ENCODE results near the gene WLS. TPM values are rescaled to one million over a fixed set of nuclear protein-coding genes. Genes with fewer than 3 reads are reported as not detected.

The WLS gene
- not detected in 2 replicates for total RNA-seq (2013; cell fraction: nucleolus; rRNA removed)
- total RNA-seq (2014; rRNA removed) (not detected in 2 replicates), total RNA-seq (2014; rRNA removed; fragmentation: Illumina TruSeq; extraction: Trizol) (not detected in 2 replicates), total RNA-seq (2021) (0.35 and 0.36 TPM in 2 replicates), polyA plus RNA-seq (2011; rRNA removed) (0.04 and 0.06 TPM in 2 replicates), polyA plus RNA-seq (2014; fragmentation: Illumina TruSeq; extraction: Trizol) (not detected in 2 replicates), polyA plus RNA-seq (2014; fragmentation: Nextera tagmentation; extraction: Ambion mirVana) (not detected), polyA plus RNA-seq (2014; rRNA removed) (0.11 TPM in 1 of 2 replicates, not detected in the other), polyA plus RNA-seq (2016; fragmentation: Nextera tagmentation; extraction: Ambion mirVana) (not detected), polyA minus RNA-seq (2011; rRNA and poly(A)+ RNA removed) (not detected in 2 replicates), Bru-seq, nascent RNA (percentile 8 among the genes with signal in this experiment), BruChase-seq, experiment 1, labeled RNA remaining after a 6-hour chase (percentile 7 among the genes with signal in this experiment), BruChase-seq, experiment 2, labeled RNA remaining after a 2-hour chase (percentile 7 among the genes with signal in this experiment)
- not detected for polyA plus RNA-seq (2011; ENCODE audit: low read depth)
- 0.10 TPM in 1 of 2 replicates, not detected in the other for polyA plus RNA-seq (2011; cell fraction: cytosol; rRNA removed)
- polyA plus RNA-seq (2011; cell fraction: nucleus; rRNA removed), result 0.31 TPM in 1 of 2 replicates, not detected in the other
- 0.18 TPM in 1 of 2 replicates, not detected in the other for polyA plus RNA-seq (2012)
- 1.5 TPM in 1 of 2 replicates, not detected in the other for polyA minus RNA-seq (2011; cell fraction: cytosol; rRNA and poly(A)+ RNA removed)
- polyA minus RNA-seq (2011; cell fraction: nucleus; rRNA and poly(A)+ RNA removed), result 0.29 TPM in 1 of 2 replicates, not detected in the other
- long read RNA-seq, experiment 1, result 0 reads
- long read RNA-seq, experiment 2, partial matches to known transcripts, result 0 of 1 reads
- long read RNA-seq, experiment 2, other reads (novel, unspliced or antisense), result 1 of 1 reads

DNA sequence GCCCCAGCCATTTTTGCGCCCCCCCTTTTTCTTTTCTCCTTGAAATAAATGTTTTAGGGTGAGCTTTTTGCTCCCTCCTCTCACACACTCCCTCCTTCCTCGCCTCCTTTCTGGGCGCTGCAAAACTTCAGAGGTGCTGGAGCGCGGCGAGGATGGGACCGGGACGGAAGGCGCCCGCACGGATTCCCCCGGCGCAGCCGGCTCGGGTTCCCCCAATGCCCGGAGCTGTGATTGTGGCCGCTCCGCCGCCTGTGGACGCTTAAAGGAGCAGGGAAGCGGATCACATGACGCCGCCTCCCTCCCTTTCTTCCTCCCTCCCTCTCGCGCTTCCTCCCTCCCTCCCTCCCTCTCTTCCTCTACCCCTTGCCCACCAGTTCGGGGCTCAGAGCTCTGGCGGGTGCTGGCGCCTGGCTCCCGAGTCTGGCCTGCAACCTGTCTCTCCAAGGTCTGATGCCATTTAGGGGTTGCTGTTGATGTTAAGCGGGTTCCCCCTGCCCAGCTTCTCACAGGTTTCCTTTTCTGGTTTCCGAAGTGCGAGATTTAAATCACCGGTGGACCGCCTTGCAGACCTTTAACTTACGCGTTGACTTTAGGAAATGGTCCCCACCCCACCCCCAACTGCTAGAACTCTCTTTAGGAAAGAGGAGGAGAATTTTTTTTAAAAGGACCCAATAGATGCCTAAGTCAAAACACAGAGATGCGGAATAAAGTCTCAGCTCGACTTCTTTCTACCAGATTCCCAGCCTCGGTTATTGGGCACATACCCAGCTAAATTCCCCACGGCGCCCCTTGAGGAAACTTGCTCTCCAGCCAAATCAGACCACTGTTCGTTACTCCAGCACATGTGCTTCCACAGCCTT lies at the start of gene WLS:
WLS (minus strand) TSS at position 235 of the 860 bp plus-strand sequence; CDS start at position 11, 224 bp downstream.
- H3K27ac ChIP-seq (ENCODE audit: control insufficient read depth, insufficient read depth), result no peak within 1 kb of the TSS
- H3K9ac ChIP-seq (ENCODE audit: control insufficient read depth, insufficient read depth, low read length), result no peak within 1 kb of the TSS

DNA sequence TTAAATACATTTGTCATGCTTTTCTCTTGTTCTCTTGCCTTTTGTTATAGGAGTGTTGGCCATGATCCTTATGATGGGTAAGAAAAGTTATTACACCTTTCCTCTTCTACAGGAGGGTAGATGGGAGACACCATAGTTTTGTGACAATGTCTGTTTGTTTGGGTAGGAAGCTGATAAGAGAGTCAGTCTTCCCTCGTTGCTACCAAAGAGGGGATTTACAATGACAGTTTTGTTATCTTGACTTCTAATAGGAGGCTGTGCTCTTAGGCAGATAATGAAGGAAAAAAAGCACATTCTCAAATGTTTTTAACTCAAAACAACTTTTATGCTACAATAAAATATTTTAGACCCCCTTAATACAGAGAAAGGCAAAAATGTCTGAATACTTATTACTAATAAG lies 48.0 kb upstream of the WLS start:
- Histone ChIP-seq H3K27me3 (replicated peaks in 1 of 2; ENCODE audit: control insufficient read depth in 2 of 2, insufficient read depth in 2 of 2, low read length in 1 of 2) (no peaks in the 10 kb centered on the region), H4K20me1 (ENCODE audit: control insufficient read depth, insufficient read depth) (no peaks in the 10 kb centered on the region), H3K79me2 (ENCODE audit: control insufficient read depth, insufficient read depth, low read length) (no peaks in the 10 kb centered on the region), H3K27ac (ENCODE audit: control insufficient read depth, insufficient read depth) (no peak overlapping the region), H3K4me2 (ENCODE audit: control insufficient read depth, insufficient read depth) (no peak overlapping the region), H3K9ac (ENCODE audit: control insufficient read depth, insufficient read depth, low read length) (no peak overlapping the region), H3K4me1 (ENCODE audit: control insufficient read depth, insufficient read depth, low read length) (no peaks in the 10 kb centered on the region), H3K4me3 (no peak overlapping the region), H2AFZ (ENCODE audit: control insufficient read depth, low read depth, low read length) (no peak overlapping the region), H3K36me3 (ENCODE audit: control insufficient read depth in 2 of 2, insufficient read depth in 2 of 2, low read length in 1 of 2) (no peaks in the 10 kb centered on the region), H3K9me3 (replicated peaks; ENCODE audit: control insufficient read depth, insufficient read depth, low read length) (no peaks in the 10 kb centered on the region)
- WGBS (ENCODE audit: insufficient coverage, insufficient replicate concordance, low lambda C conversion rate, missing lambda C conversion rate), result 0% methylated on average over 1 of the region's 1 CpG
- no peak for DNase-seq (ENCODE audit: low read depth, low spot score)
- intact Hi-C loops (cut with micrococcal nuclease; ENCODE audit: unreplicated experiment) (no loop called here), in situ Hi-C loops (cut with MboI) (no loop called here)
- no peak for ATAC-seq
- ChIA-PET RAD21 (ENCODE audit: unreplicated experiment) (no interaction called here), POLR2A (no interaction called here), CTCF (interaction anchor here (0.5 kb wide), 1 partner anchor 680 kb away, joined by 4 read pairs; no protein-coding TSS in a partner anchor), SMC1A (ENCODE audit: uncharacterized antibody, unreplicated experiment) (no interaction called here)
- no peak for FAIRE-seq
- BruUV-seq (replicated peaks), result no TSS peak
- no peak for TF ChIP-seq MTA2 (IDR thresholded peaks at IDR 0.05; ENCODE audit: low read depth)
- TF ChIP-seq, protein P1, sequence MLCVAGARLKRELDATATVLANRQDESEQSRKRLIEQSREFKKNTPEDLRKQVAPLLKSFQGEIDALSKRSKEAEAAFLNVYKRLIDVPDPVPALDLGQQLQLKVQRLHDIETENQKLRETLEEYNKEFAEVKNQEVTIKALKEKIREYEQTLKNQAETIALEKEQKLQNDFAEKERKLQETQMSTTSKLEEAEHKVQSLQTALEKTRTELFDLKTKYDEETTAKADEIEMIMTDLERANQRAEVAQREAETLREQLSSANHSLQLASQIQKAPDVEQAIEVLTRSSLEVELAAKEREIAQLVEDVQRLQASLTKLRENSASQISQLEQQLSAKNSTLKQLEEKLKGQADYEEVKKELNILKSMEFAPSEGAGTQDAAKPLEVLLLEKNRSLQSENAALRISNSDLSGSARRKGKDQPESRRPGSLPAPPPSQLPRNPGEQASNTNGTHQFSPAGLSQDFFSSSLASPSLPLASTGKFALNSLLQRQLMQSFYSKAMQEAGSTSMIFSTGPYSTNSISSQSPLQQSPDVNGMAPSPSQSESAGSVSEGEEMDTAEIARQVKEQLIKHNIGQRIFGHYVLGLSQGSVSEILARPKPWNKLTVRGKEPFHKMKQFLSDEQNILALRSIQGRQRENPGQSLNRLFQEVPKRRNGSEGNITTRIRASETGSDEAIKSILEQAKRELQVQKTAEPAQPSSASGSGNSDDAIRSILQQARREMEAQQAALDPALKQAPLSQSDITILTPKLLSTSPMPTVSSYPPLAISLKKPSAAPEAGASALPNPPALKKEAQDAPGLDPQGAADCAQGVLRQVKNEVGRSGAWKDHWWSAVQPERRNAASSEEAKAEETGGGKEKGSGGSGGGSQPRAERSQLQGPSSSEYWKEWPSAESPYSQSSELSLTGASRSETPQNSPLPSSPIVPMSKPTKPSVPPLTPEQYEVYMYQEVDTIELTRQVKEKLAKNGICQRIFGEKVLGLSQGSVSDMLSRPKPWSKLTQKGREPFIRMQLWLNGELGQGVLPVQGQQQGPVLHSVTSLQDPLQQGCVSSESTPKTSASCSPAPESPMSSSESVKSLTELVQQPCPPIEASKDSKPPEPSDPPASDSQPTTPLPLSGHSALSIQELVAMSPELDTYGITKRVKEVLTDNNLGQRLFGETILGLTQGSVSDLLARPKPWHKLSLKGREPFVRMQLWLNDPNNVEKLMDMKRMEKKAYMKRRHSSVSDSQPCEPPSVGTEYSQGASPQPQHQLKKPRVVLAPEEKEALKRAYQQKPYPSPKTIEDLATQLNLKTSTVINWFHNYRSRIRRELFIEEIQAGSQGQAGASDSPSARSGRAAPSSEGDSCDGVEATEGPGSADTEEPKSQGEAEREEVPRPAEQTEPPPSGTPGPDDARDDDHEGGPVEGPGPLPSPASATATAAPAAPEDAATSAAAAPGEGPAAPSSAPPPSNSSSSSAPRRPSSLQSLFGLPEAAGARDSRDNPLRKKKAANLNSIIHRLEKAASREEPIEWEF (IDR thresholded peaks at IDR 0.05; ENCODE audit: insufficient replicate concordance, low read depth, low read length), result no peak
- TF ChIP-seq NFYB (IDR thresholded peaks at IDR 0.05; ENCODE audit: insufficient read depth, low read depth, low read length), result no peak
- no peak for TF ChIP-seq IKZF1 (conservative IDR thresholded peaks at IDR 0.05)

More for the DNA sequence above, at the start of gene WLS:
- DNase-seq (ENCODE audit: low read depth, low spot score) (no peak), FAIRE-seq (no peak), ATAC-seq (no peak)
- Histone ChIP-seq H3K4me1 (ENCODE audit: control insufficient read depth, insufficient read depth, low read length) (no peaks in the 10 kb centered on the region), H3K4me3 (no peak within 1 kb of the TSS), H3K27me3 (replicated peaks in 1 of 2; ENCODE audit: control insufficient read depth in 2 of 2, insufficient read depth in 2 of 2, low read length in 1 of 2) (peaks cover 10 to 16% of the 10 kb centered on the region in 2 experiments), H3K4me2 (ENCODE audit: control insufficient read depth, insufficient read depth) (no peak within 1 kb of the TSS), H3K9me3 (replicated peaks; ENCODE audit: control insufficient read depth, insufficient read depth, low read length) (no peaks in the 10 kb centered on the region), H3K36me3 (ENCODE audit: control insufficient read depth in 2 of 2, insufficient read depth in 2 of 2, low read length in 1 of 2) (no peaks in the 10 kb centered on the region), H4K20me1 (ENCODE audit: control insufficient read depth, insufficient read depth) (no peaks in the 10 kb centered on the region), H2AFZ (ENCODE audit: control insufficient read depth, low read depth, low read length) (no peak within 1 kb of the TSS), H3K79me2 (ENCODE audit: control insufficient read depth, insufficient read depth, low read length) (no peaks in the 10 kb centered on the region)
- RAD21 ChIA-PET (ENCODE audit: unreplicated experiment), result no interaction called here
- in situ Hi-C loops (cut with MboI), result no loop called here
- POLR2A ChIA-PET, result no interaction called here
- intact Hi-C loops (cut with micrococcal nuclease; ENCODE audit: unreplicated experiment), result no loop called here
- TF ChIP-seq PAX5 (IDR thresholded peaks at IDR 0.05; ENCODE audit: borderline replicate concordance, low read depth, low read length), result no peak
- BruUV-seq (replicated peaks), result no TSS peak
- SMC1A ChIA-PET (ENCODE audit: uncharacterized antibody, unreplicated experiment), result no interaction called here
- WGBS (ENCODE audit: insufficient coverage, insufficient replicate concordance, low lambda C conversion rate, missing lambda C conversion rate), result 16% methylated on average over 36 of the region's 42 CpGs
- CTCF ChIA-PET, result no interaction called here

All from GM12878 (cell line).